LoVo (cell line): ENCODE results near the gene KSR1.

Experiments used
- DNase-seq: peaks from one replicate; pipeline ENCODE4 v3.0.0-alpha.2; 2016; ENCODE audit warnings: low spot score

KSR1 gene

DNA sequence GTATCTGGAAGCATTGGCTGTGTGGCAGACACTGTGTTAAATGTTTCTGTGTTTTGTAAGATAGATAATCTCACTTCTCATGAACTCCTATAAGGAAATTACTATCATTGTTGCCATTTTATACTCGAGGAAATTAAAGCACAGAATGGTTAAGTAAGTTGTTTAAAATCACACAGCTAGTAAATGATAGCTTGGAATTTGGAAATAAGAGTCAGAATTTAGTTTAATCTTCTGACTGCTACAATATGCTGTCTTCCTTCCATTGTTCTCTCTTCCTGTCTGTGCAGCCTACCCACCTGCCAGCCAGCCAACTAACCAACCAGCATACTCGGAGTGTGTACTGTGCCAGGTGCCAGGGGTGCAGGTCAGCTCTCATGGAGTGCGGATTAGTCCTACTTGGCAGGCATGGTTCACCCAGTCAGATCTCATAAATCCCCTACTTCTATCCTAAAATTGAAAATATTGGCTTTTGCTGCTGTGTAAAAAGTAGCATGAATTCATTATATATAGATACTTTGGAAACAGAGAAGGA is 94.8 kb downstream of the KSR1 start:
- DNase-seq: no peak

DNA sequence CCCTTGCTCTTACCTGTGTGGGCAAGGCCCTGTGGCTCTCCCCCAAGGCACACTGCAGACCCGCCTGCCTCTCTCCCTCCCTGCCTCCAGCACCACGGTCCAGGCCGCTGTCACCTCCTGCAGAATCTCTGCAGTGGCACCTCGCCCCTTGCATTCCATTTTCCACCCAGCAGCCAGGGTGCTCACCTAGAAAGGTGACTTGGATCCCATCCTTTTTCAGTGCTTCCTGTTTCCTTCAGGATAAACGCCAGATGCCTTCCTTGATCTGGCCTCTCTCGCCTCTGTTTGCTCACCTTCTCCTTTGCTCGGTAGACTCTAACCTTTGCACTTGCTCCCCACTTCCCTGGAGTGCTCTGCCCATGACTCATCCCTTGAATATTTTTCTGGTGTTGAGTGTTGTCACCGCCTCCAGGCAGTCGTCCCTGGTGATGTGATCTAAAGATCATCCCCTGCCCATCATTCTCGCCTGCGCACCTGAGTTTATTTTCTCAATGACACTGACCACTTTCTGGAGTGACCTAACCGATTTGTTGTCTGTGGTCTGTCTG is 95.5 kb downstream of the KSR1 start:
- peak; percentile 90 for DNase-seq

DNA sequence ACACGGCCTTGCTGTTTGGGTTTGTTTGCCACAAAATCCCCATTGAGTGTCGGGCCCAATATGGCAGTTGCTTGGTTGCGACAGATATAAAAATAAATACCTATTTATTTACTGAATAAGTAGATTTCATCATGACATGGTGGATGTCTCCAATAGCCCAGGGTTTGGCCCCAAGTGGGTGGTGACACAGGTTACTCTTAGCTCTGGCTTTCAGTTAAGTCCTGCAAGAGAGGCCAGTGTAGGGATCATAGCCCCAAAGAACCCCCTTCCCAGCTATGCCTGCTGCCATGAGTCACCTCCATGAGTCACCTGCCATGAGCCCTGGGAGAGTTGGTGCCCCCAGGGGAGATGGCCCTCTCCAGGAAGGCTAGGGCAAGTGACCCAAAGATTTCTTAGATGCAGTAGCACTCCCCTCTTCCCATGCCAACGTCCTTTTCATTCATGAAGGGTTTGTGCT is 96.1 kb downstream of the KSR1 start:
- peak; percentile 67 for DNase-seq

DNA sequence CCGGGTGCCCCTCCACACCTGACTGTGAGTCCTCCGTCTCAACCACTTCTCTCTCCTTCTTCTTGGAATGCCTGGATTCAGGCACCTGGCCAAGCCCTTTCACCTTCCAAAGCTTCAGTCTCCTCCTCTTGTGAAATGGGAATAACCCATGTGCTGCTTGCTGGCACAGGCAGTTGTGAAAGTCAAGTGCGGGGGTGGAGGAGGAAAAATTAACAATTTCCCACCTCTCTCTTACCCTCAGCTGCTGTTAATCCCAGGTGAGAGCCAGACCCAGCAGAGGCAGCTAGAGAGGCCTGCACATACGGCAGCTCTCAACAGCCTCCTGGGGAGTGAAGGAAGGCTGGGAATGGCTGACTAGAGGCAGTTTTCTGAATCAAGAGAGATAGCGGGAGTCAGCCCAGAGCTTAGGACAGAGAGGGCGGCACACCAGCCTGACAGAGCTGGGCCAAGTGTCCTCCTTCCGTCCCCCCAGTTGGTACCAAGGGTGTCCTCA is 96.8 kb downstream of the KSR1 start:
- DNase-seq: no peak

DNA sequence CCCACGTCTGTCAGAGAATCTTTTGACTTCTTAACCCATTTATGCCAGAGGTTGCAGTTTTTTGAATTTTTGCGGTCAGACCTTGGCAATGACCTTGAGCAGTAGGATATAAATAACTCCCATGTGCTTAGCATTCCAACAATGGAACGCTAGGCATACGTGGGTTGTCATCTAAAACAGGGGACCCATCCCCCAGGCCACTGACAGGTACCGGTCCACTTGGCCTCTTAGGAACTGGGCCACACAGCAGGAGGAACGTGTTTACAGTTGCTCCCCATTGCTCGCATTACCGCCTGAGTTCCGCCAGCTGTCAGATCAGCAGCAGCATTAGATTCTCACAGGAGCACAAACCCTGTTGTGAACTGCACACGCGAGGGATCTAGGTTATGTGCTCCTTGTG is 97.9 kb downstream of the KSR1 start:
- no peak for DNase-seq

DNA sequence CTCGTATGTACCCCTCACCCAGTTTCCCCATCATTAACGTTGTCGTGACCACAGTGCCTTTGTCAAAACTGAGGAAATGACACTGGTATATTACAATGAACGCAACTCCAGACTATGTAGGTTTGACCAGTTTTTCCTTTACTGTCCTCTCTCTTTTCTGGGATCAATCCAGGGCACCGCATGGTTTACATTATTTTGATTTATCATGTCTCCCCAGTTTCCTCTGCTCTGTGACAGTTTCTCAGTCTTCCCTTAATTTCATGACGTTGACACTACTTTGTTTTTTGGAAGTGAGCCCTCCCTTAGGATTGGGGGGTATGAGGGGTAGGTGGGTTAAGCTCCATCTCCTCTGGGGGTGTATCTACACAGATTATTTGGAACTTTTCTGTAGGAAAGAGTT is 98.7 kb downstream of the KSR1 start:
- no peak for DNase-seq

DNA sequence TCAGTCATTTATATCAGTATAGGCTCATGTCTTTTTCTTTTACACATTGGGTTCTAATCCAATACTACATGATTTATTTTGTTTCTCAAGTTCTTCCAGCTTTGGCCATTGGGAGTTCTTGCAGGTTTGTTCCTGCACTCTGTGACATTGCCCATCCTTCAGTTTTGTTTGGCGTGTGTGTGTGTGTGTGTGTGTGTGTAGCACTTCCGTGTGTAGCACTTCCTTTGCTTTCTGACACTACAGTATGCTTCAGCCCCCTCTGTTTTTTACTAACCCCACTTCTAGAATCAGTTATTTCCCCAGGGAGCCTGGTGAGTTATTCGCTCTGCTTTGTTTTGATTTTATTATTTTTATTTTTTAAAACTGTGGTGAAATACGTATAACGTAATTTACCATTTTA is 99.1 kb downstream of the KSR1 start:
- DNase-seq: no peak

DNA sequence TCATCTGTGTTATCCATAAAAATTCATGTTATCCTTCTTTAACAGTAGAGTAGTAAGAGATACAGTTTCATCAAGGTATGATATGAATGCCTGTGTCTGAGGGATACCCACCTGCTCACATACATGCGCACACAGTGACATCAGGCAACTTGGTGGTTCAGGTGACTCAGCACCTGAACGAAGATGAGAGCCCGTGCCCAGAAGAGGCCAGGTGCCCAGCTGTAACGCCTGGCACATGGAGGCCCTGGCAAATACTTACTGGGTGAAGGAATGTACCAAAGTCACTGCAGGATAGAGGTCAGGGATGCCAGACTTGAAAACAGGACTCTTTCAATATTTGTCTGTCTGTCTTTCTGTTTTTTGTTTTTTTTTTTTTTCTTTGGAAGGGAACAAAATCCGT is 102.1 kb downstream of the KSR1 start:
- no peak for DNase-seq

DNA sequence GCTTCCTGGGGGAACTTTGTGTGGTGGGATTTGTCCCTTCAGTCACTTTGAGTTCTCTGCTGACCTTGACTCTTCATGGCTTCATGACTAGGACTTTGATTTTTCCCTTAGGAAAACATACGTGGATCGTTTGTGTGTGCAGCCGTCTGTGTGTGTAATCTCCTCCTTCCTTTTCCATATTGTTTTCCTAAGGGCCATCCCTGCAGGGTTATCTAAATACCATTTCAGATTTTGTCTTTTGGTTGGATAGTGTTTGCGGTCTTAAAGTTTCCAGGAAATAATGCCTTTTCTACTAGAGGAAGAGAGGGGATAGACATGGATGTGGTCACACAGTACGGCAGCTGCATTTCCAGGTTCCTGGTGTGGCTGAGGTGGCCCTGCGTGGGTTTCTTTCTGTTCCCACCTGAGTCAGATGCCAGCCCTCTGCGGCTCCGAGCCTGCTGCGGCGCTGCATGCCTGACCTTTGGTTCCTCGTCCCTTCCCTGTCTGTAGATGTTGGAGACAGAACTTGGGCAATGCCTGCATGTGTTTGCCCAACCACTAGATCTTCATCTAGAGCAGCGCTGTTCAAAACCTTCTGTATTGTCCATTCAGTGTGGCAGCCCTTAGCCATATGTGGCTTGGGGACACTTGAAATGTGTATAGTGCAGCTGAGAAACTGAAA is 102.7 kb downstream of the KSR1 start:
- no peak for DNase-seq

DNA sequence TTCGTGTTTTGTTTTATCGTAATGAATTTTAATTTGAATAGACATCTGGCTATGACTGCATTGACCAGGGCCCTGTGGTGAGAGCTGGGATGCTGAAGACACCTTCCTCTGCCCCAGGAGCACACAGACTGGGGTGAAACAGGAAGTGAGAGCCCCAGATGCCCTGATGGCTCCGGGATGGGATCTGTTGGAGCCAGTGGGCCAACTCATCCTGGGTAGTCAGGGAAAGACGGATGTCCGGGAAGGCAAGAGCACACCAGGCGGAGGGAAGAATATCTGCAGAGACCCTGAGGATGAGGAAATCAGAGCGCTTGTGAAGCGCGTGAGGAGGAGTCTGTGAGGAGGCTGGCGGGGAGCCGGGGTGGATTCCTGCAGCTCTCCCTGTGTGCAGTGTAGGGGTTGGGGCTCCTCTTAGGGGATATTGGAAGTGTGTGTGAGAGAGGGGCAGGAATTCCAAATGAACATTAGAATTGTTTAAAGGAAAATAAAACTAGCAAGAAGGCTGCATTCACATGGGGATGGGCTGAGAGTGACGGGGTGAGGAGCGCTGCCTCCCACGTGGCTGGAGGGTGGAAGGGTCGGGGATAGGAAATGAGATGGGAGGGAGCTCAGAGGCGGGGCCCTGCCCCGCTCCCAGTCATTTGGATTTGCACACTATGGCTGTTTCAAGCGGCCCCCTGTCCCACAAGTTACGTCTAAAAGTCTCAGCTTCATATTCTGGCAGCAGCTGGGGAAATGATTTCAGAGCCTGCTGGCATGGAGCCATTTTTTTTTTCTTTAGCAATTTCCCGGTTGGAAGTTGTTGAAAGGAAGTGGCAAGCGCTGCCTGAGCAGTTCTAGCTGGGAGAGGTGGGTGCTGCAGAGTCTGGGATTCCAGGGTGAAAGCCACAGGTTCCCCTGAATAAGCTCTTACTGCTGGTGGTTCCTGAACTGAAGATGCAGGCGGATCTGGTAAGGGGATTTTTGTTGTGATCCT is 103.5 kb downstream of the KSR1 start:
- DNase-seq: no peak

DNA sequence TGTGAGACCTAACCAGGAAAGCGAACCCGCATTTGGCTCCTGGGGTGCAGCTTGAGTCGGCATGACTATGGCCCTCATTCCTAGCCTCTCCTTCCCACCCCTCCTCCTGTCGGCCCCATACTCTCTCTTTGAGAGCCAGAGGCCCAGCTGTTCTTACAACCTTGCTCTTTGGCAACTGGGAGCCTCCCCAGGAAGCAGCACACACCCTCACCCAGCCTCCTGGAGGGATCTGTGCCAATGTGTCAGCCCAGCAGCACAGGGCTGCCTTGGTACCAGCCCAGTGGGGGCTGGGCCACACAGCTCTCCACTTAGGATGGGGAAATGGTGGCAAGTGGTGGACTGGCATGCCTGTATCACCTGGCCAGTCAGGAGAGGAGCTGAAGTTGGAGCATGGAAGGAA is 104.4 kb downstream of the KSR1 start:
- no peak for DNase-seq

DNA sequence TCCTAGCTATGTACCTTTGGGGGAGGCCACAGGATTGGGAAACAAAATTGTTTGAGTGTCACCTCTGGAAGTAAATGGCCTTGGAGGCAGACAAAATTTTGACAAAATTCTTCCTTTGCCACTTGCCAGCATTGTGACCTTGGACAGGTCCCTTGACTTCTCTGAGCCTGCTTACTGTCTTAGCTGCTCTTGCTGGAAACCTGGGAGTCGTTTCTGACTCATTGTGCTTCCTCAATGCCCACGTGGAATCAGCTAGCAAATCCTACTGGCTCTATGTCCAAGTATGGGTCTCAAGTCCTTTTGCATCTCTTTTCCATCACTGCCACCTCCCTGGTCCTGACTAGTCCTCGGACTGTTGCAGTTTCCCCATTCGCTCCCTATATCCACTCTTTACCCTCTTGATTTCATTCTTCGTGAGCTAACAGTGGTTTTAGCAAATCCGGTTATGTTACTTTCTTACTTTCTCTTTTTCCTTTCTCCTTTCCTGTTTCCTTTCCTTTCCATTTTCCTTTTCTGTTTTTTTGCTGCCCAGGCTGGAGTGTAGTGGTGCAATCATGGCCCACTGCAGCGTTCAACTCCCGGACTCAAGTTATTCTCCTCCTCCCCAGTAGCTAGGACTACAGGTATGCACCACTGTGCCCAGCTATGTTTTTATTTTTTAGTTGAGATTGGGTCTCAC is 106.7 kb downstream of the KSR1 start:
- DNase-seq: no peak

DNA sequence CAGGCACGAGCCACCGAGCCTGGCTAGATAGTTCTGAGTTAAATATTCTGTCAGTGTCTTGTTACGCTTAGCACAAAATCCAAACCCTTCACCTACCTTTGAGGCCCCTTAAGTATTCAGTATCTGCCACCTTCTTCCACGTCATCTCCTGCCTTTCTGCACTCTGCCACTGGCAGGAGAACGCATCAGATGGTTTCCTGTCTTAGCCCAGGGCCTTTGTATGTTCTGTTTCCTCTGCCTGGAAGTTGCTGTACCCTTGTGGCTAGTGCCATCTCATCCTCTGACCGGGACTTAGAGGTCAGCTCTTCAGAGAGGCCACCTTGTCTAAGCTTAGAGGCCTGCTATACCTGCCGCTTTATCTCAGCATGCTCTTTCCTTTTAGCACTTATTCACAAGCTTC is 107.3 kb downstream of the KSR1 start:
- no peak for DNase-seq

DNA sequence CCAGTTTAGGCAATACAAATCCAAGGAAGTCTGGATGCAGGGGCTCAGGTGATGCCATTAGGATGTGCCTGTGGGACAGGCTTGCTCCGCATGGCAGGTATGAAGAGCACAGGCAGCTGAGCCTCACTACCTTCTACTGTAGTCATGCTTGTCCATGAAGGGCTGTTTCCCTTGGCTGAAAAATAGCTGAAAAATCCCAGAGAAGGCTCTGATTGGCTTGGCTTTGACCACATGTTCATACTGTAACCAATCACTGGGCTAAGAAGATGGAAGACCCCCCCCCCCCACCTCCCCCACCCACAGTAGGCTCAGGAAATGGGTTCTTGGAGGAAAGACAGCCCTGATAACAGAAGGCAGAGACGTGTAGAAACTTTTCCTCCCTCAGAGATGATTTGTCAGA is 108.2 kb downstream of the KSR1 start:
- no peak for DNase-seq

DNA sequence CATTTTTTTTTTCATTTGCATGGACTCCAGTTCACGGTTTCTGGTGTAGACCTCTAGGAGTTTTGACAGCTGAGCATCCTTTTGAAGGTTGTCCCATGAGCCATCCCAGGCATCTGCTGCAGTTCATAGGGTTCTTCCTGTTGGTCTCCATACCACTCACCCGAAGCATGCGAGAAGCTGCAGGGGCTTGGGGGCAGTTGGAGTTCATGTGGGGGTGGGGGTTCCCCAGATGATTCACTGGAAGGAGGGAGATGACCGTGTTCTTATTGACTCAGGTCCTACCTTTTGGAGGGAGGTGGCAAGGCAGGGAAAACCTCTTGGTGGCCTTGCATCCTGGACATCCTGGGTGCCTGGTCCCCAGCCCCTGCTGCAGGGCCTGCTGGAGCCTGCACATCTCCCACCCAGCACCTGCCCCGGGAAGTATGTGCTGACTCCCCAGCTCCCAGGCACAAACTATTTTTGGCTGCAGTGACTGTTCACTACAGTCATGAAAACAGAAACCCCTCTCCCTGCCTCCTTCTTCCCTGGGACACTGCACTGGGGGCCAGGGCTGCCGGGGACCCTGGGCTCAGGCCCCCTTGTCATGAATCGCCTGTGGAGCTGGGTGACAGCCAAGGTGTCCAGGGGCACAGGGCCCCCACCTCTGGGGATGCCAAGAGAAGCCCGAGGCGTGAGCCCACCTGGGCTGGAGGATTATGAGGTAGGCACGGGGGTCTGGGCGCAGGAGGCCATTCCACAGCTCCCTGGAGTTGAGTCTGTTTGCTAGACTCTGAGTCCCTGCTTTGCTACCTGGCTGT is 109.8 kb downstream of the KSR1 start:
- no peak for DNase-seq

DNA sequence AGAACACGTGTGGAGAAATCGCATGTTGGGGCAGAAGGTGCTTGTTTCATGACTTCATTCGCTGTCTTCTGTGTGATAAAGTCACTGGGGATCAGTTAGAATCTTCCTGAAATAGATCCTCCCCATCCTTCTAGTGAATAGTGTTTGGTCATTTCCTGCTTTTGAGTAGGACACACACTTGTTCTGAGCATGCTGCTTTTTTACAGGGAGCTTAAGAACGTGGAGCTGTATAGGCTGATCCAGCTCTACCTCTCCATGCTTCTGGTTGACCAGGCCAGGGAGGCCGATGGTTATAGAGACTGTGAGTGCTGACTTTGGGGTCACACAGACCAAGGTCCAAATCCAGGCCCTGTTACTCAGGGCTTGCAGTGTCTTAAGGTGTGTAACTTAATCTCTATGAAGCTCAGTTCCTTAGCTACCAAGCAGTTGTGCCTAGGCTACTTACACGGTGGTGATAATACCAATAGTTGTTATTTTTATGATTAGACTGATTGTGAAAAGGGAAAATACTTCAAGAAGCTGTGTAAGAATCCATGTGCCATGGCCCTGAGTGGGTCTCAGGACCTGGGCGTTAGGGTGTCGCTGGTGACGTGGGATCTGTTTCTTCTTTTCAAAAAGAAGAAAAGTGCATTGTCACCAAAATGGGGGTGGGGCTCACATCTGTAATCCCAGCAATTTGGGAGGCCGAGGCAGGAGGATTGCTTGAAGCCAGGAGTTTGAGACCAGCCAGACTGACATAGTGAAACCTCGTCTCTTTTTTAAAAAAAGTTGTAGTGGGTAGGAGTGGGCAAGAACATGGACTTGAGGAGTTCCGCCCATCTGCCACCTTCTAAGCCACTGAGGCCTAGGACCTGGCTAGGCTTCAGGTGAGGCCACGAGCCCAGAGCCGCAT is 110.7 kb downstream of the KSR1 start:
- DNase-seq: no peak

DNA sequence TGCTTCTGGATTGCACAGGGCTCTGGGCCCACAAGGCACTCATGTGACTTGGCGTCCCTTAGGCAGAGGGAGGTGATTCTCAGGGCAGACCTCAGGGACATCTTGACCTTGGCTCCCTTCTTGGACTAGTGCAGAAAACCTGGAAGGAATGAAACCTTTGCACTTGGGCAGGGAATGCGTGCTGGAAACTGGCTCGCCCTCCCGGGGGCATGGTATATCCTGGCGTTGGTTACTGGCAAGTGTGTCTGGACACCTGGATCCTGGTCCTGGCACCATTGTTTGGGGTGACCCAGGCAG is 111.3 kb downstream of the KSR1 start:
- no peak for DNase-seq

DNA sequence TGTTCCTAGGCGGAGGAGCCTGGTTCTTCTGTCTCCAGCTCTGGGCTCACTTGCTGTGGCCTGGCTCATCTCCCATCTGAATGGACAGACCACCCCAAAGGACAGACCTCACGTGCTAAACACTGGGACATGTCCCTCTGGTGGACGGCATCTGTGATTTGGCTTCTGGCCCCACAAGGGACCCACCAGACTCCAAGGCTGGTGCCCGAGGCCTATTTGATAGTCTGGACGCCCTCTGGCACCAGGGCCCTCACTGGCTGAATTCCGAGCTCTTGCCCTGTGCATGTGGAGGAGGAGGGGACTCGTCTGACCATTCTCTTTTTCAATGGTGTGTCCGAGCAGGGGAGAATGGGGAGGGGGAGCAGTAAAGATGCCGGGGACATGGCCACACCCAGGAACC is 112.0 kb downstream of the KSR1 start:
- no peak for DNase-seq

DNA sequence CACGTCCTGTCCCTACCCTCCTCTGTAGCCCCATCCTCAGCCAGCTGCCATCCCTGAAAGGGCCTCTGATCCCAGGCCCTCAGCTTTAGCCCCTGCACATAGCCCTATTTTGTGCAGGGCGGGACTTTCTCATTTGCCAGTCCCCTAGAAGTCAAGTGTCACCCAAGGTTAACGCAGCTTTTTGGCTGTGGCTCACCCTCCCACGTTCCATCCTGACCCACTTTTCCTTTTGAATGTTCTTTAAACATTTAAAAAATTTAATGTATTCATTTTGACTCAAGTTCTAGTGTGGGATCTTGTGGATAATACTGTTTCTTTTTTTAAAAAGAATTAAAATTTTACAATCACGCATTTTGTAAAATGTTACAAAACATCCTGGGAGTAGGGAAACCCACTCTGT is 112.6 kb downstream of the KSR1 start:
- DNase-seq: no peak

DNA sequence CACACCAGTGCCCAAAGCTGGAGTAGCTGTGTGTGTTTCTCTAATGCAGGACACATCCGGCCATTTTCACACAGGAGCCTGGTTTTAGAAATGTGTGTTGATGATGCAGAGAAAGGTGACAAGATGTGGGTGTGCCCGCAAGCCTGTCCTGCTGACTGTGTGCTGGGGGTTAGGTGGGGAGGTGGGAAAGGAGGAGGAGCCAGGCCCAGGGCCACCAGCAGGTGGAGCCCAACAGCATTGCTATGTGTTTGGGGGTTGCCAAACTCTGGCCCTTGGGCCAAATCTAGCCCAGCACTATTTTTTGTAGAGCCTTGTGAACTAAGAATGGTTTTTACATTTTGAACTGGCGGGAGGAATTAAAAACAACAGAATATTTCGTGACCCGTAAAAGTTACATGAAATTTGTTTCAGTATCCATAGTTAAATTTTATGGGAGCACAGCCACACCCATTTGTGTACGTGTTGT is 113.0 kb downstream of the KSR1 start:
- peak; percentile 27 for DNase-seq
